Panc1 (cell line): ENCODE data around the gene OLIG3. TPM values are rescaled to one million over a fixed set of nuclear protein-coding genes. Genes with fewer than 3 reads are reported as not detected.

ENCODE experiments used
- ATAC-seq: fragments of 200-7000 bp; cut with Tn5 transposase; 2 replicates; pipeline ENCODE4 v1.9.1; 2020; ENCODE audit warnings: mild to moderate bottlenecking, moderate library complexity
- BruUV-seq: library from RNA; stranded (reverse); fragments of 400-500 nt; replicated peaks from 2 replicates; lab custom pipeline; 2021; lab: Mats Ljungman, UMichigan
- CTCF ChIA-PET: fragments of 300-600 bp; sonication (Branson Sonifier 250); formaldehyde crosslinking; loops from one replicate; lab custom pipeline; 2022; ENCODE audit warnings: antibody characterized with exemption; lab: Charles Lee
- POLR2A ChIA-PET: fragments of 300-600 bp; sonication (Branson Sonifier 250); formaldehyde crosslinking; loops from one replicate; lab custom pipeline; 2022; ENCODE audit warnings: antibody characterized with exemption; lab: Charles Lee
- DNase-seq: peaks from one replicate; pipeline ENCODE4 v3.0.0-alpha.2; 2010; ENCODE audit warnings: low read depth, low spot score
- H3K27ac ChIP-seq: 2 replicates; pipeline ENCODE4 v1.5.1; 2011; ENCODE audit warnings: mild to moderate bottlenecking, low read length, inconsistent platforms
- H3K27me3 ChIP-seq: fragments of 200-500 bp; sonication (Bioruptor generic); 2 replicates; pipeline ENCODE4 v1.6.0; 2014; ENCODE audit warnings: low read length, inconsistent platforms; ENCODE audit not compliant: control insufficient read depth, insufficient read depth
- H3K36me3 ChIP-seq: fragments of 200-500 bp; sonication (Bioruptor generic); 2 replicates; pipeline ENCODE4 v1.5.1; 2014; ENCODE audit warnings: inconsistent platforms, mild to moderate bottlenecking, low read length, moderate library complexity; ENCODE audit not compliant: control insufficient read depth, insufficient read depth
- H3K4me1 ChIP-seq: 2 replicates; pipeline ENCODE4 v1.5.1; 2011; ENCODE audit warnings: inconsistent platforms, mild to moderate bottlenecking, low read length, moderate library complexity; ENCODE audit not compliant: control insufficient read depth, insufficient read depth
- H3K4me3 ChIP-seq, 2 experiments: 2 replicates each; pipeline ENCODE4 v1.5.1; 2011 to 2012; ENCODE audit warnings: low read depth in 2 of 2, low read length in 2 of 2, mild to moderate bottlenecking in 2 of 2, inconsistent platforms in 1 of 2, moderate library complexity in 1 of 2
- H3K9me3 ChIP-seq: fragments of 200-500 bp; sonication (Bioruptor generic); 2 replicates; pipeline ENCODE4 v1.5.1; 2014; ENCODE audit warnings: low read depth, mild to moderate bottlenecking, inconsistent platforms, low read length, moderate library complexity; ENCODE audit not compliant: control insufficient read depth, insufficient read depth
- POLR2AphosphoS5 ChIP-seq: IDR thresholded peaks from 2 replicates; pipeline ENCODE4 v1.6.1; 2012; ENCODE audit warnings: mild to moderate bottlenecking, low read depth, low read length, moderate library complexity
- SIN3A ChIP-seq: IDR thresholded peaks from 2 replicates; pipeline ENCODE4 v1.6.1; 2012; ENCODE audit warnings: low read depth, mild to moderate bottlenecking, low read length, moderate library complexity, borderline replicate concordance; ENCODE audit not compliant: insufficient read depth
- TCF7L2 ChIP-seq: IDR thresholded peaks from 2 replicates; pipeline ENCODE4 v1.6.1; 2011; ENCODE audit warnings: mild to moderate bottlenecking, low read depth, low read length, inconsistent platforms
- in situ Hi-C: cut with HindIII; loops from 2 replicates; pipeline ENCODE4 v1.10.0; 2016; ENCODE audit warnings: low sequenced_read_pairs, low pct_unique_long_range_greater_than_20kb
- intact Hi-C: fragments of 100-400 bp; cut with micrococcal nuclease; formaldehyde crosslinking; loops from one replicate; pipeline ENCODE4 v1.10.0; 2022; ENCODE audit not compliant: unreplicated experiment
- total RNA-seq: library from RNA; stranded (reverse); gene quantifications from one replicate; pipeline ENCODE4 v1.2.1, GENCODE V29; 2021; ENCODE audit not compliant: unreplicated experiment
- TF ChIP-seq, protein P1 (sequence below), 2 experiments: IDR thresholded peaks; 2 replicates each; pipeline ENCODE4 v1.6.1; 2011 to 2012; ENCODE audit warnings: low read depth in 2 of 2, control low read depth in 1 of 2, low read length in 1 of 2, mild to moderate bottlenecking in 1 of 2, moderate library complexity in 1 of 2; ENCODE audit not compliant: insufficient read depth in 1 of 2
- TF ChIP-seq, protein P2 (sequence below): fragments of 450-650 bp; IDR thresholded peaks from 2 replicates; pipeline ENCODE4 v1.5.1; 2017; ENCODE audit warnings: mild to moderate bottlenecking

The OLIG3 gene
- total RNA-seq, 1 experiment from 2014 or later: not detected

DNA sequence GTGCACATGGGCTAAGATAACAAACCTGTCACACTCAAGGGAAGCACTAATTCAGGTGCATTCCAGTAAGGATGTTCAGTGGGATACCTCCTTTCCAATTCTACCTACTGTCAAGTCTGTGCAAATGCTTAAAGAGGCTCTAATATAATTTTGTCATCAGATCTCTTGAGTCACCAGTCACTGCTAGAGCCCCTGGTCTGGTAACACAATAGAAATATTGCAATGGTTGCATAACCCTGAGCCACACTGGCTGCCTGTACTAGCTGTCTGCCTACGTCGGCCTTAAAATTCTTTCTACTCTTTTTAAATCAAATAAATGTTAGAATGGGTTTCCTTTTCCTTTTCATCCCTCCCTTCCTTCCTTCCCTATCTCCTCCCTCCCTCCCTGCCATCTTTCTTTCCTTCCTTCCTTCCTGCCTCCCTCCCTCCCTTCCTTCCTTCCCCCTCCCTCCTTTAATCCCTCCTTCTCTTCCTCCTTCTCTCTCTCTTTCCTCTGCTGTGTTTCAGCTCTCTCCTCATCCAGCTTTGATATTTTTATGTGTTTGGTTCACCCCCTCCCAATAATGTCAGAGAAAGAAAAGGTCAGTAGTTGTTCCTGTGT lies 28.1 kb upstream of the OLIG3 start:
- H3K9me3 ChIP-seq: no peaks in the 10 kb centered on the region
- H3K4me3 ChIP-seq: no peak overlapping the region
- BruUV-seq: no TSS peak
- ChIA-PET POLR2A (no interaction called here), CTCF (interaction anchor here (0.6 kb wide), 1 partner anchor 104 kb away, joined by 7 read pairs; no protein-coding TSS in a partner anchor)
- H3K27ac ChIP-seq: no peak overlapping the region
- H3K36me3 ChIP-seq: no peaks in the 10 kb centered on the region
- in situ Hi-C loops: no loop called here
- intact Hi-C loops: no loop called here
- peaks cover 7% of the 10 kb centered on the region for H3K27me3 ChIP-seq
- H3K4me1 ChIP-seq: no peaks in the 10 kb centered on the region
- DNase-seq (no peak), ATAC-seq (no peak)
- TF ChIP-seq POLR2AphosphoS5 (no peak), TCF7L2 (no peak), SIN3A (no peak)
- TF ChIP-seq, protein P1, sequence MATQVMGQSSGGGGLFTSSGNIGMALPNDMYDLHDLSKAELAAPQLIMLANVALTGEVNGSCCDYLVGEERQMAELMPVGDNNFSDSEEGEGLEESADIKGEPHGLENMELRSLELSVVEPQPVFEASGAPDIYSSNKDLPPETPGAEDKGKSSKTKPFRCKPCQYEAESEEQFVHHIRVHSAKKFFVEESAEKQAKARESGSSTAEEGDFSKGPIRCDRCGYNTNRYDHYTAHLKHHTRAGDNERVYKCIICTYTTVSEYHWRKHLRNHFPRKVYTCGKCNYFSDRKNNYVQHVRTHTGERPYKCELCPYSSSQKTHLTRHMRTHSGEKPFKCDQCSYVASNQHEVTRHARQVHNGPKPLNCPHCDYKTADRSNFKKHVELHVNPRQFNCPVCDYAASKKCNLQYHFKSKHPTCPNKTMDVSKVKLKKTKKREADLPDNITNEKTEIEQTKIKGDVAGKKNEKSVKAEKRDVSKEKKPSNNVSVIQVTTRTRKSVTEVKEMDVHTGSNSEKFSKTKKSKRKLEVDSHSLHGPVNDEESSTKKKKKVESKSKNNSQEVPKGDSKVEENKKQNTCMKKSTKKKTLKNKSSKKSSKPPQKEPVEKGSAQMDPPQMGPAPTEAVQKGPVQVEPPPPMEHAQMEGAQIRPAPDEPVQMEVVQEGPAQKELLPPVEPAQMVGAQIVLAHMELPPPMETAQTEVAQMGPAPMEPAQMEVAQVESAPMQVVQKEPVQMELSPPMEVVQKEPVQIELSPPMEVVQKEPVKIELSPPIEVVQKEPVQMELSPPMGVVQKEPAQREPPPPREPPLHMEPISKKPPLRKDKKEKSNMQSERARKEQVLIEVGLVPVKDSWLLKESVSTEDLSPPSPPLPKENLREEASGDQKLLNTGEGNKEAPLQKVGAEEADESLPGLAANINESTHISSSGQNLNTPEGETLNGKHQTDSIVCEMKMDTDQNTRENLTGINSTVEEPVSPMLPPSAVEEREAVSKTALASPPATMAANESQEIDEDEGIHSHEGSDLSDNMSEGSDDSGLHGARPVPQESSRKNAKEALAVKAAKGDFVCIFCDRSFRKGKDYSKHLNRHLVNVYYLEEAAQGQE (IDR thresholded peaks at IDR 0.05; ENCODE audit: insufficient read depth in 1 of 2, low read depth in 2 of 2, low read length in 1 of 2): no peak
- TF ChIP-seq, protein P2, sequence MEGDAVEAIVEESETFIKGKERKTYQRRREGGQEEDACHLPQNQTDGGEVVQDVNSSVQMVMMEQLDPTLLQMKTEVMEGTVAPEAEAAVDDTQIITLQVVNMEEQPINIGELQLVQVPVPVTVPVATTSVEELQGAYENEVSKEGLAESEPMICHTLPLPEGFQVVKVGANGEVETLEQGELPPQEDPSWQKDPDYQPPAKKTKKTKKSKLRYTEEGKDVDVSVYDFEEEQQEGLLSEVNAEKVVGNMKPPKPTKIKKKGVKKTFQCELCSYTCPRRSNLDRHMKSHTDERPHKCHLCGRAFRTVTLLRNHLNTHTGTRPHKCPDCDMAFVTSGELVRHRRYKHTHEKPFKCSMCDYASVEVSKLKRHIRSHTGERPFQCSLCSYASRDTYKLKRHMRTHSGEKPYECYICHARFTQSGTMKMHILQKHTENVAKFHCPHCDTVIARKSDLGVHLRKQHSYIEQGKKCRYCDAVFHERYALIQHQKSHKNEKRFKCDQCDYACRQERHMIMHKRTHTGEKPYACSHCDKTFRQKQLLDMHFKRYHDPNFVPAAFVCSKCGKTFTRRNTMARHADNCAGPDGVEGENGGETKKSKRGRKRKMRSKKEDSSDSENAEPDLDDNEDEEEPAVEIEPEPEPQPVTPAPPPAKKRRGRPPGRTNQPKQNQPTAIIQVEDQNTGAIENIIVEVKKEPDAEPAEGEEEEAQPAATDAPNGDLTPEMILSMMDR: no peak

DNA sequence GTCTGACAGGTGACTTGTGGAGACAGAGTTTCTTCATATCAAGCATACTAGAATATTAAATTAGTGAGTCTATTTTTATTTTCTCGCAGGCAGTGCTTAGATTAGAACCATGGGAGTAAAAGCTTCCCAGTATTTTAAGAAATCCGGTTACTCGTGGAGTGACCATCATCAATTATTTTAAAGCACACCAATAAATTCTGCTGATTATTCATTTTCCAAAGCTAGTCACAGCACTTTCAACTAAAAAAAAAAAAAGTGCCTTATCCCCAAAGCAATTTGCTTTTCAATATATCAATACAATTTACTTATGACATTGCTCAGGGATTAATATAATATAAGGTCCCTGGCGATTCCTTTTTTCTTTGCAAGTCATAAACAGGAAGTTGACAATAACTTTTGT lies 26.3 kb upstream of the OLIG3 start:
- TF ChIP-seq TCF7L2 (no peak), SIN3A (no peak), POLR2AphosphoS5 (no peak)
- TF ChIP-seq, protein P2: no peak
- TF ChIP-seq, protein P1 (IDR thresholded peaks at IDR 0.05; ENCODE audit: insufficient read depth in 1 of 2, low read depth in 2 of 2, low read length in 1 of 2): no peak
- Histone ChIP-seq H3K9me3 (no peaks in the 10 kb centered on the region), H3K27me3 (peaks cover 13% of the 10 kb centered on the region), H3K27ac (no peak overlapping the region), H3K4me3 (no peak overlapping the region), H3K36me3 (no peaks in the 10 kb centered on the region), H3K4me1 (no peaks in the 10 kb centered on the region)
- ChIA-PET CTCF (no interaction called here), POLR2A (no interaction called here)
- intact Hi-C loops (no loop called here), in situ Hi-C loops (no loop called here)
- ATAC-seq (no peak), DNase-seq (no peak)
- BruUV-seq: no TSS peak
